ENCODE measurements around the gene TAOK3. TPM values are rescaled to one million over a fixed set of nuclear protein-coding genes. Genes with fewer than 3 reads are reported as not detected.

Gene TAOK3
- total RNA-seq, 2 donors from 2014 or later, result 52.3 to 59.6 TPM

- Histone ChIP-seq H3K36me3 (no peaks in the 10 kb centered on the region), H3K4me1 (ENCODE audit: control insufficient read depth in 1 of 2, low read depth in 2 of 2) (no peaks in the 10 kb centered on the region), H3K27ac (no peak overlapping the region), H3K4me3 (no peak overlapping the region), H3K9me3 (no peaks in the 10 kb centered on the region), H3K27me3 (replicated peaks; ENCODE audit: insufficient read depth) (no peaks in the 10 kb centered on the region)
- no peak for TF ChIP-seq CTCF (IDR thresholded peaks at IDR 0.05)
- ATAC-seq (ENCODE audit: insufficient number of reproducible peaks, low FRiP score, low read depth), result no peak
- DNase-seq (ENCODE audit: low spot score), result no peak
Observed at GRCh38 chr12:118350908-118351559, 21.7 kb downstream of the TAOK3 start.

GRCh38 chr12:118347916-118348315, 24.8 kb downstream of the TAOK3 start:
- no peaks in the 10 kb centered on the region for H3K9me3 ChIP-seq
- DNase-seq (ENCODE audit: low spot score) (no peak), ATAC-seq (ENCODE audit: insufficient number of reproducible peaks, low FRiP score, low read depth) (no peak)
- H3K4me1 ChIP-seq (ENCODE audit: control insufficient read depth in 1 of 2, low read depth in 2 of 2), result no peaks in the 10 kb centered on the region
- H3K4me3 ChIP-seq, result no peak overlapping the region
- no peak for TF ChIP-seq CTCF (IDR thresholded peaks at IDR 0.05)
- no peak overlapping the region for H3K27ac ChIP-seq
- no peaks in the 10 kb centered on the region for H3K36me3 ChIP-seq
- H3K27me3 ChIP-seq (replicated peaks; ENCODE audit: insufficient read depth), result no peaks in the 10 kb centered on the region

GRCh38 chr12:118346895-118347294, 25.8 kb downstream of the TAOK3 start:
- H3K4me3 ChIP-seq, result no peak overlapping the region

GRCh38 chr12:118345355-118345754, 27.4 kb downstream of the TAOK3 start:
- Histone ChIP-seq H3K9me3 (no peaks in the 10 kb centered on the region), H3K36me3 (no peaks in the 10 kb centered on the region), H3K27me3 (replicated peaks; ENCODE audit: insufficient read depth) (no peaks in the 10 kb centered on the region), H3K27ac (no peak overlapping the region), H3K4me1 (ENCODE audit: control insufficient read depth in 1 of 2, low read depth in 2 of 2) (no peaks in the 10 kb centered on the region), H3K4me3 (no peak overlapping the region)
- no peak for TF ChIP-seq CTCF (IDR thresholded peaks at IDR 0.05)
- no peak for ATAC-seq (ENCODE audit: insufficient number of reproducible peaks, low FRiP score, low read depth)
- no peak for DNase-seq (ENCODE audit: low spot score)

More at GRCh38 chr12:118346895-118347294, 25.8 kb downstream of the TAOK3 start:
- DNase-seq (ENCODE audit: low spot score) (no peak), ATAC-seq (ENCODE audit: insufficient number of reproducible peaks, low FRiP score, low read depth) (no peak)
- H3K27me3 ChIP-seq (replicated peaks; ENCODE audit: insufficient read depth), result no peaks in the 10 kb centered on the region
- TF ChIP-seq CTCF (IDR thresholded peaks at IDR 0.05), result no peak
- no peaks in the 10 kb centered on the region for H3K9me3 ChIP-seq
- no peaks in the 10 kb centered on the region for H3K4me1 ChIP-seq (ENCODE audit: control insufficient read depth in 1 of 2, low read depth in 2 of 2)
- no peak overlapping the region for H3K27ac ChIP-seq
- no peaks in the 10 kb centered on the region for H3K36me3 ChIP-seq

GRCh38 chr12:118344829-118345228, 27.9 kb downstream of the TAOK3 start:
- Histone ChIP-seq H3K4me1 (ENCODE audit: control insufficient read depth in 1 of 2, low read depth in 2 of 2) (no peaks in the 10 kb centered on the region), H3K9me3 (no peaks in the 10 kb centered on the region), H3K36me3 (no peaks in the 10 kb centered on the region), H3K27ac (no peak overlapping the region), H3K27me3 (replicated peaks; ENCODE audit: insufficient read depth) (no peaks in the 10 kb centered on the region), H3K4me3 (no peak overlapping the region)
- TF ChIP-seq CTCF (IDR thresholded peaks at IDR 0.05), result no peak
- DNase-seq (ENCODE audit: low spot score) (no peak), ATAC-seq (ENCODE audit: insufficient number of reproducible peaks, low FRiP score, low read depth) (no peak)

Data from thoracic aorta (tissue), 2 donors.